ENCODE results near the gene CA6.
"Not testable (repeated sequence)": the region's sequence is repeated elsewhere in the genome, so short reads cannot be mapped to it uniquely, and the experiment has no call there.

CA6 gene

GRCh38 chr1:8926707-8927694 lies 18.7 kb upstream of the CA6 start:
- no peak for DNase-seq (ENCODE audit: low read depth)

GRCh38 chr1:8930116-8930515 lies 15.6 kb upstream of the CA6 start:
- no peak for DNase-seq (ENCODE audit: low read depth)

DNA sequence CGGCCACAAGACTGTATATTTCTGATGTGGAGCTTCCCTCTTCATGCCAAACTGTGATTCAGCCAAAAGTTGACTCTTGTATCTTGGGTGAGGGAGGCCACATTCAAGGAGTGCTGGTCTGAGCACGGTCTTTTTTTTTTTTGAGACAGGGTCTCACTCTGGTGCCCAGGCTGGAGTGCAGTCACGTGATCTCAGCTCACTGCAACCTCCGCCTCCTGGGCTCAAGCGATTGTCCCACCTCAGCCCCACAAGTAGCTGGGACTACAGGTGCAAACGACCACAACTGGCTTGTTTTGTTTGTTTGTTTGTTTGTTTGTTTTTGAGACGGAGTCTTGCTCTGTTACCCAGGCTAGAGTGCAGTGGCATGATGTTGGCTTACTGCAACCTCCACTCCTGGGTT lies 8.6 kb upstream of the CA6 start:
- DNase-seq (ENCODE audit: low read depth) = not testable (repeated sequence)

- no peak for DNase-seq (ENCODE audit: low read depth)
Measured at GRCh38 chr1:8937701-8938100, 8.0 kb upstream of the CA6 start.

- DNase-seq (ENCODE audit: low read depth) = no peak
Measured at GRCh38 chr1:8938232-8938999, 7.3 kb upstream of the CA6 start.

DNA sequence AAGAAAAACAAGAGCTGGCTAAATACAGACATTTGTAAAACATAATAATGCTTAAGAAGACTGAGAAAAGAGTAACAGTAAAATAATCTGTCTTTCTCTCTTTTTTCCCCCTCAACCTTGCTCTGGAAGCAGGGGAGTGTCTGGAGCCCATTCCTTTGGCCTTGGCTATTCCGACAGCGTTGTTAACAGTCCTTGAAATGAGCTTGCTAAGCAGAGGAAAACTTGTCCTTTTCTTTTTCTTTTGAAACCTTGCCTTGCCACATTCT lies 6.7 kb upstream of the CA6 start:
- no peak for DNase-seq (ENCODE audit: low read depth)

DNA sequence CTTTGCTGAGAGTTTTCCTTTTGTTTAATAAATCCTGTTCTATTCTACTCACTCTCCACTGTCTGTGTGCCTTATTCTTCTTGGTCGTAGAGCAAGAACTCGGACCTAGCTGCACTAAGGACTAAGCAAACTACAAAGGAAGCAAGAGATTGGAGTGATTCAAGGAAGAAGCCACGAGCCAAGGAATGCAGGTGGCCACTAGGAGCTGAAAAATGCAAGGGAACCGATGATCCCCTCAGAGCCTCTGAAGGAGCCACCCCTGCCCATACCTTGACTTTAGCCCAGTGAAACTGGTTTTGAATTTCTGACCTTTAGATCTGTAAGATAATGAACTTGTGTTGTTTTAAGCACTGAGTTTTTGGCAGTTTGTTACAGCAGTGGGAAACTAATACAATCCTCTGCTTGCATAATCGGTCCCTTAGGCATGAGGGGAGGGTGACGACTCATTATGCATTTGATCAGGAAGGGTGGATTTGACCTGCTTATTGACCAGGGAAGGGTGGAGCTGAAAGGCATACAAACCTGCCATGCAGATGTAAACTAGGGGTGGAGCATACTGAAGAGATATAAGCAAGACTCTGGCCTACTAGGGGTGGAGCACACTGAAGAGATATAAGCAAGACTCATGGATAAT lies 6.2 kb upstream of the CA6 start:
- peak; percentile 28 for DNase-seq (ENCODE audit: low read depth)

GRCh38 chr1:8941906-8942305 lies 3.8 kb upstream of the CA6 start:
- DNase-seq (ENCODE audit: low read depth) = peak; percentile 82

GRCh38 chr1:8943498-8944405 lies 1.9 kb upstream of the CA6 start:
- no peak for DNase-seq (ENCODE audit: low read depth)

DNA sequence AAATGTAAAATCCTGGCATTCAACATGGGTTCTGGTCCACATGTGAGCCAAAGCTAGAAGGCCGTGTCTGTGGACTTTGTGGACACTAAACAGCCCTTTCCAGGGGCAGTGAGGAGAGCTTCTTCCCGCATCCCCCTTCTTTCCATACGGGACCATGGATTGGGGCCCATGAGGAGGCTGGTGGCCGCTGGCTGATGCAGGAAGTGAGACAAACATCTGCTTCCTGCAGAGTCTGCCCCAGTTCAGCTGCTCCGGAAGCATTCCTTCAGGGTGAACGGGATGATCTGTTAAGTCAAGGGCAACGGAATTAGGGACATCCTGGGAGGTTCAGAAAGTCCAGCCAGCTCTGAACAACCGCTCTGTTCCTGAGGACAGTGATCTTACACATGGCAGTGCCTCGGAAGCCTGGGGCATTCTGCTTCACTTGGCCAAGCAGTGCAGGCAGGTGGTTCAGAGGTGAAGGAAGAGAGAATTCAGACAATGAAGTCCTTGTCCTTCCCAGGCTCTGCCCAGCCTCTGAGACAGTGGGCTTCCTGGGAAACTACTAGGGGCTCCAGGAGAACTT lies 1.5 kb downstream of the CA6 start:
- DNase-seq (ENCODE audit: low read depth) = no peak

DNA sequence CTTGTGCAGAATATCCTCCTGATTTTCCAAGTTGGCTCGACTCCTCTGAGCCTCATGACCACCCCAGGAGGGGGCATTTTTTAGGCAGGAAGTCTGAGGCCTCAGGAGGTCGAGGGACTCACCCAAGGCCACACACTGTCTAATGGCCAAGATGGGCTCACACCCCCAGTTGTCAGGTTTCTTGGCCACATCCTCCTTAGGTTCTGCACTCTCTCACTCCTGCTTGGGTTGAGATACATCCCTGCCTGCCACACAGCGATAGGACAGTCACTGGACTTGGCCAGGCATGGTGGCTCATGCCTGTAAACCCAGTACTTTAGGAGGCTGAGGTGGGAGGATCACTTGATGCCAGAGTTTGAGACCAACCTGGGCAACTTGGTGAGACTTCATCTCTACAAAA lies 4.6 kb downstream of the CA6 start:
- DNase-seq (ENCODE audit: low read depth) = no peak

- no peak for DNase-seq (ENCODE audit: low read depth)
Measured at GRCh38 chr1:8951231-8951630, 5.6 kb downstream of the CA6 start.

GRCh38 chr1:8955406-8955805 lies 9.7 kb downstream of the CA6 start:
- DNase-seq (ENCODE audit: low read depth) = no peak

GRCh38 chr1:8956461-8957349 lies 11.0 kb downstream of the CA6 start:
- no peak for DNase-seq (ENCODE audit: low read depth)

DNA sequence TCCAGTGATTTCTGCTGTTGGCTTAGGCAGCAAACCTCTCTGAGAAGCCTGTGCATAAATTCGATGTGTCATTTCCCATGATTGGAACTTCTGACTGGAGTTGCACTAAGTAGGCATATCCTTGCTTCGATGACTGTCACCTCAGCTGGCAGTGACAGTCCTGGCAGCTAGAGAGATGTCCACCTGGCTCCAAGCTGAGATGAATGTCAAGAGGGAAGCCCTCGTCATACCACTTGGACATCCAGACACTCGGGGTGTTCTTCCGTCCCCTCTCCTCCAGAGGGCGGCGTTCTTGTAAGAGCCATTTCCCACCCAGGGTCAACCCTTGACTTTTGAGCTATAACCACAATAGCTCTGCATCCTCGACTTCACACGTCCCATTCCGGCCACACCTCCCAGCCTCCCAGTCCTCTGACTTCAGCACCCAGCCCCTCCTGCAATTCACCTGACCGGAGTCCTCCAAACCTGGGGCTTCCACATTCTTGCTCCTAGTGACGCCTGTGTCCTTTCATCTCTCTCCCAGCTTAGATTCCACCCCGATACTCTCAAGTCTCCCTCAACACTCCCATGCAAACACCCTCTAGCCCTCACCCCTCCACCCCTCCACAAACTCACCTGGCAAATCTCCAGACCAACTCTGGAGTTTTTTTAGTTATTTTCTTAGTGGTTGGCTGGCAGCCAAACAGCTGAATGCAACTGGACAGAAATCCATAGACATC lies 17.3 kb downstream of the CA6 start:
- DNase-seq (ENCODE audit: low read depth) = peak; percentile 39

DNA sequence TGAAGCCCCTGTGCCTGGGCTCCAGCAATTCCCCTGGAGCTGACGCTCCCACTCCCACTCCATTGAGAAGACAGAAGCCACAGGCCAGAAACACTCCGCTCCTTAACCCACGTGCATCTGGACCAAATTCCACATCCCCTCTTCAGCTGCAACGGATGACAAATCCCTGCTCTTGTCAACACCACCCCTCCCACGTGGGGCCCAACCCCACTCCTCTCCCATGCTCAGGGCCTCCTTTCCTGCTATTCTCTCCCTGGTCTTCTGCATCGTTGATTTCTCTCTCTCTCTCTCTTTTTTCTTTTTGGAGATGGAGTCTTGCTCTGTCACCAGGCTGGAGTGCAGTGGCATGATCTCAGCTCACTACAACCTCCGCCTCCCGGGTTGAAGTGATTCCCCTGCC lies 18.3 kb downstream of the CA6 start:
- no peak for DNase-seq (ENCODE audit: low read depth)

GRCh38 chr1:8965121-8965820 lies 19.6 kb downstream of the CA6 start:
- DNase-seq (ENCODE audit: low read depth) = peak; percentile 15

GRCh38 chr1:8966606-8967005 lies 20.9 kb downstream of the CA6 start:
- no peak for DNase-seq (ENCODE audit: low read depth)

DNA sequence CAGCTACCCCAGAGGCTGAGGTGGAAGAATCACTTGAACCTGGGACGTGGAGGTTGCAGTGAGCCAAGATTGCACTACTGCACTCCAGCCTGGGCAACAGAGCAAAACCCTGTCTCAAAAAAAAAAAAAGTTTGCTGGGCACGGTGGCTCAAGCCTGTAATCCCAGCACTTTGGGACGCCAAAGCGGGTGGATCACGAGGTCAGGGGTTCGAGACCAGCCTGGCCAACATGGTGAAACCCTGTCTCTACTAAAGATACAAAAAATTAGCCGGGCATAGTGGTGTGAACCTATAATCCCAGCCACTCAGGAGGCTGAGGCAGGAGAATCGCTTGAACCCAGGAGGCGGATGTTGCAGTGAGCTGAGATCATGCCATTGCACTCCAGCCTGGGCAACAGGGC lies 23.2 kb downstream of the CA6 start:
- DNase-seq (ENCODE audit: low read depth) = not testable (repeated sequence)

Measured in iris pigment epithelial cell (primary cell).